Panc1 (cell line): ENCODE results near the gene ADGRD1.

Experiments
- CTCF ChIP-seq: fragments of 450-650 bp; IDR thresholded peaks from 2 replicates; pipeline ENCODE4 v1.5.1; 2017; ENCODE audit warnings: mild to moderate bottlenecking
- POLR2AphosphoS5 ChIP-seq: IDR thresholded peaks from 2 replicates; pipeline ENCODE4 v1.6.1; 2012; ENCODE audit warnings: mild to moderate bottlenecking, low read depth, low read length, moderate library complexity
- REST ChIP-seq, 2 experiments: IDR thresholded peaks; 2 replicates each; pipeline ENCODE4 v1.6.1; 2011 to 2012; ENCODE audit warnings: low read depth in 2 of 2, control low read depth in 1 of 2, low read length in 1 of 2, mild to moderate bottlenecking in 1 of 2, moderate library complexity in 1 of 2; ENCODE audit not compliant: insufficient read depth in 1 of 2
- SIN3A ChIP-seq: IDR thresholded peaks from 2 replicates; pipeline ENCODE4 v1.6.1; 2012; ENCODE audit warnings: low read depth, mild to moderate bottlenecking, low read length, moderate library complexity, borderline replicate concordance; ENCODE audit not compliant: insufficient read depth
- TCF7L2 ChIP-seq: IDR thresholded peaks from 2 replicates; pipeline ENCODE4 v1.6.1; 2011; ENCODE audit warnings: mild to moderate bottlenecking, low read depth, low read length, inconsistent platforms

- TF ChIP-seq CTCF (no peak), POLR2AphosphoS5 (no peak), REST (IDR thresholded peaks at IDR 0.05; ENCODE audit: insufficient read depth in 1 of 2, low read depth in 2 of 2, low read length in 1 of 2) (no peak), TCF7L2 (no peak), SIN3A (no peak)
These were observed 208.4 kb downstream of the ADGRD1 start for GRCh38 chr12:131162113-131162512.
